Activated naive CD4-positive, alpha-beta T cell treated with anti-CD3 and anti-CD28 coated beads for 36 hours (primary cell): Measurements from ENCODE around the gene KLF14. TPM values are rescaled to one million over a fixed set of nuclear protein-coding genes. Genes with fewer than 3 reads are reported as not detected.
A peak's percentile ranks its signal among the peaks of the same experiment; 100 is the strongest.

Experiments used
- CTCF ChIA-PET: fragments of 350-600 bp; sonication (Branson Sonifier 250); formaldehyde crosslinking; loops from one replicate; lab custom pipeline; 2021; ENCODE audit warnings: antibody characterized with exemption; lab: Charles Lee
- DNase-seq: peaks from one replicate; pipeline ENCODE4 v3.0.0-alpha.2; 2020
- H3K27ac Mint-ChIP-seq: one replicate; pipeline ENCODE4 v1.8.0; 2021; ENCODE audit warnings: mild to moderate bottlenecking, mixed read lengths
- H3K27me3 Mint-ChIP-seq: one replicate; pipeline ENCODE4 v1.8.0; 2021; ENCODE audit warnings: low read depth, mixed read lengths
- H3K36me3 Mint-ChIP-seq: one replicate; pipeline ENCODE4 v1.8.0; 2021; ENCODE audit warnings: low read depth, mixed read lengths
- H3K4me1 Mint-ChIP-seq: one replicate; pipeline ENCODE4 v1.8.0; 2021; ENCODE audit warnings: low read depth, mixed read lengths
- H3K4me3 Mint-ChIP-seq: one replicate; pipeline ENCODE4 v1.8.0; 2021; ENCODE audit warnings: mild to moderate bottlenecking, moderate library complexity, mixed read lengths
- H3K9me3 Mint-ChIP-seq: one replicate; pipeline ENCODE4 v1.8.0; 2021; ENCODE audit warnings: mixed read lengths
- intact Hi-C: fragments of 100-400 bp; cut with micrococcal nuclease; formaldehyde crosslinking; loops from one replicate; pipeline ENCODE4 v1.15.1; 2023
- total RNA-seq, 2 experiments: library from RNA; stranded (reverse); gene quantifications; one replicate each; pipeline ENCODE4 v1.2.3, GENCODE V29; 2021

Gene KLF14
- total RNA-seq, 2 experiments from 2014 or later = not detected

- Mint-ChIP-seq H3K4me1 (no peaks in the 10 kb centered on the region), H3K9me3 (no peaks in the 10 kb centered on the region), H3K27me3 (peaks cover 26% of the 10 kb centered on the region), H3K36me3 (no peaks in the 10 kb centered on the region), H3K4me3 (no peak overlapping the region), H3K27ac (no peak overlapping the region)
- no peak for DNase-seq
- CTCF ChIA-PET = no interaction called here
- intact Hi-C loops = no loop called here
These were observed 7.5 kb upstream of the KLF14 start for GRCh38 chr7:130741331-130741995.

GRCh38 chr7:130740606-130741005, 6.6 kb upstream of the KLF14 start:
- H3K27ac Mint-ChIP-seq = no peak overlapping the region
- no peak for DNase-seq
- H3K9me3 Mint-ChIP-seq = no peaks in the 10 kb centered on the region
- H3K36me3 Mint-ChIP-seq = no peaks in the 10 kb centered on the region
- intact Hi-C loops = no loop called here
- peaks cover 31% of the 10 kb centered on the region for H3K27me3 Mint-ChIP-seq
- no peaks in the 10 kb centered on the region for H3K4me1 Mint-ChIP-seq
- CTCF ChIA-PET = no interaction called here
- H3K4me3 Mint-ChIP-seq = no peak overlapping the region

GRCh38 chr7:130736298-130736900, 2.4 kb upstream of the KLF14 start:
- H3K4me3 Mint-ChIP-seq = no peak overlapping the region
- intact Hi-C loops = no loop called here
- H3K27ac Mint-ChIP-seq = no peak overlapping the region
- H3K27me3 Mint-ChIP-seq = peaks cover 47% of the 10 kb centered on the region
- H3K4me1 Mint-ChIP-seq = peaks cover 10% of the 10 kb centered on the region
- peaks cover 9% of the 10 kb centered on the region for H3K9me3 Mint-ChIP-seq
- peaks cover 9% of the 10 kb centered on the region for H3K36me3 Mint-ChIP-seq
- CTCF ChIA-PET = no interaction called here
- no peak for DNase-seq

GRCh38 chr7:130734815-130735716, 1.1 kb upstream of the KLF14 start:
- intact Hi-C loops = no loop called here
- no peak for DNase-seq
- Mint-ChIP-seq H3K4me1 (peaks cover 10% of the 10 kb centered on the region), H3K27ac (no peak overlapping the region), H3K36me3 (peaks cover 9% of the 10 kb centered on the region), H3K27me3 (peaks cover 60% of the 10 kb centered on the region), H3K4me3 (peak overlapping the region; percentile 73), H3K9me3 (peaks cover 10% of the 10 kb centered on the region)
- CTCF ChIA-PET = interaction anchor here (0.6 kb wide), 1 partner anchor 23 kb away, joined by 4 read pairs; no protein-coding TSS in a partner anchor

- Mint-ChIP-seq H3K27me3 (peaks cover 72% of the 10 kb centered on the region), H3K27ac (no peak overlapping the region), H3K4me1 (peaks cover 10% of the 10 kb centered on the region), H3K4me3 (peak overlapping the region; percentile 63), H3K36me3 (peaks cover 9% of the 10 kb centered on the region), H3K9me3 (peaks cover 10% of the 10 kb centered on the region)
- intact Hi-C loops = no loop called here
- peak; percentile 14 for DNase-seq
- CTCF ChIA-PET = interaction anchor here (1.0 kb wide), 1 partner anchor 9 kb away, joined by 3 read pairs; no protein-coding TSS in a partner anchor
These were observed 752 bp downstream of the KLF14 start for GRCh38 chr7:130732980-130733930.

- H3K4me1 Mint-ChIP-seq = no peaks in the 10 kb centered on the region
- H3K27me3 Mint-ChIP-seq = peaks cover 11% of the 10 kb centered on the region
- H3K9me3 Mint-ChIP-seq = no peaks in the 10 kb centered on the region
- H3K4me3 Mint-ChIP-seq = no peak overlapping the region
- intact Hi-C loops = no loop called here
- CTCF ChIA-PET = interaction anchor here (1.0 kb wide), 3 partner anchors 9 to 651 kb away, joined by 3 to 5 read pairs (median 4); no protein-coding TSS in a partner anchor
- DNase-seq = no peak
- no peak overlapping the region for H3K27ac Mint-ChIP-seq
- no peaks in the 10 kb centered on the region for H3K36me3 Mint-ChIP-seq
These were observed 10.2 kb downstream of the KLF14 start for GRCh38 chr7:130723784-130724183.

GRCh38 chr7:130721486-130722277, 12.3 kb downstream of the KLF14 start:
- peaks cover 5% of the 10 kb centered on the region for H3K27me3 Mint-ChIP-seq
- H3K9me3 Mint-ChIP-seq = no peaks in the 10 kb centered on the region
- CTCF ChIA-PET = interaction anchor here (0.7 kb wide), 1 partner anchor 40 kb away, joined by 3 read pairs; no protein-coding TSS in a partner anchor
- no peaks in the 10 kb centered on the region for H3K36me3 Mint-ChIP-seq
- no peaks in the 10 kb centered on the region for H3K4me1 Mint-ChIP-seq
- intact Hi-C loops = no loop called here
- H3K4me3 Mint-ChIP-seq = no peak overlapping the region
- no peak overlapping the region for H3K27ac Mint-ChIP-seq
- DNase-seq = peak; percentile 63

- intact Hi-C loops = no loop called here
- Mint-ChIP-seq H3K4me3 (no peak overlapping the region), H3K27ac (no peak overlapping the region), H3K4me1 (no peaks in the 10 kb centered on the region), H3K36me3 (no peaks in the 10 kb centered on the region), H3K9me3 (no peaks in the 10 kb centered on the region), H3K27me3 (peaks cover 5% of the 10 kb centered on the region)
- CTCF ChIA-PET = no interaction called here
- no peak for DNase-seq
These were observed 14.5 kb downstream of the KLF14 start for GRCh38 chr7:130719541-130719940.

- Mint-ChIP-seq H3K27ac (no peak overlapping the region), H3K4me3 (no peak overlapping the region), H3K4me1 (no peaks in the 10 kb centered on the region), H3K27me3 (peaks cover 5% of the 10 kb centered on the region), H3K36me3 (no peaks in the 10 kb centered on the region), H3K9me3 (no peaks in the 10 kb centered on the region)
- CTCF ChIA-PET = no interaction called here
- intact Hi-C loops = no loop called here
- DNase-seq = no peak
These were observed 21.6 kb downstream of the KLF14 start for GRCh38 chr7:130712416-130712815.

- CTCF ChIA-PET = no interaction called here
- Mint-ChIP-seq H3K4me3 (no peak overlapping the region), H3K27ac (no peak overlapping the region), H3K9me3 (peaks cover 5% of the 10 kb centered on the region), H3K4me1 (no peaks in the 10 kb centered on the region), H3K36me3 (no peaks in the 10 kb centered on the region), H3K27me3 (peaks cover 19% of the 10 kb centered on the region)
- intact Hi-C loops = no loop called here
- no peak for DNase-seq
These were observed 25.2 kb downstream of the KLF14 start for GRCh38 chr7:130708766-130709165.

GRCh38 chr7:130708001-130708400, 26.0 kb downstream of the KLF14 start:
- H3K9me3 Mint-ChIP-seq = peaks cover 5% of the 10 kb centered on the region
- no peaks in the 10 kb centered on the region for H3K4me1 Mint-ChIP-seq
- H3K27me3 Mint-ChIP-seq = peaks cover 18% of the 10 kb centered on the region
- CTCF ChIA-PET = interaction anchor here (0.7 kb wide), 1 partner anchor 251 kb away, joined by 3 read pairs; no protein-coding TSS in a partner anchor
- no peak overlapping the region for H3K27ac Mint-ChIP-seq
- no peak overlapping the region for H3K4me3 Mint-ChIP-seq
- intact Hi-C loops = no loop called here
- no peak for DNase-seq
- no peaks in the 10 kb centered on the region for H3K36me3 Mint-ChIP-seq
